Umbilical cord (tissue), 2 donors: ENCODE data around the gene FOXD4L6. TPM values are rescaled to one million over a fixed set of nuclear protein-coding genes. Genes with fewer than 3 reads are reported as not detected.
"Not testable (repeated sequence)": the region's sequence is repeated elsewhere in the genome, so short reads cannot be mapped to it uniquely, and the experiment has no call there.

Experiments
- DNase-seq: peaks from one replicate; pipeline ENCODE4 v3.0.0-alpha.2; 2015; ENCODE audit warnings: low spot score
- total RNA-seq: library from RNA; depleted of rRNA; stranded (reverse); fragments of >200 nt; gene quantifications from one replicate; pipeline ENCODE4 v1.2.3, GENCODE V29; 2014; ENCODE audit warnings: low replicate concordance; ENCODE audit not compliant: insufficient read depth

The FOXD4L6 gene
- total RNA-seq, 1 donor from 2014 or later, result not detected

DNA sequence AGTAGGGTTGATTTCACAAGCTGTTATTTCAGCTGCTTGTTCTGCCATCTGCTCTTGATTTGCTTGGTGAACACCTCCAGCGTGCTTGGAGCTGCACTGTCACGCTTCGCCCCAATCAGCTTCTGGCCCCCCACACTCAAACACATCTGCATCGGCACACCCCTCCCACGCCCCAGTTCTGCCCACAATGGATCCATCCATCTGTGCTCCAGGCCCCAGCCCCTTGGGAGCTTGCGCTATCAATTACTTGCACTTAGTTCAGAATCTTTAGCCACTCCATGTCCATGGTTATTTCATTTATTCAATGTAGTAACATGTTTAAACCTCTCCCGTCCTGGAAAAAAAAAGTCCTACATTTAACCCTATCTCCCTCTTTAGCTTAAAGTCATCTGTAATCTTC, 28.0 kb downstream of the FOXD4L6 start:
- not testable (repeated sequence) for DNase-seq

DNA sequence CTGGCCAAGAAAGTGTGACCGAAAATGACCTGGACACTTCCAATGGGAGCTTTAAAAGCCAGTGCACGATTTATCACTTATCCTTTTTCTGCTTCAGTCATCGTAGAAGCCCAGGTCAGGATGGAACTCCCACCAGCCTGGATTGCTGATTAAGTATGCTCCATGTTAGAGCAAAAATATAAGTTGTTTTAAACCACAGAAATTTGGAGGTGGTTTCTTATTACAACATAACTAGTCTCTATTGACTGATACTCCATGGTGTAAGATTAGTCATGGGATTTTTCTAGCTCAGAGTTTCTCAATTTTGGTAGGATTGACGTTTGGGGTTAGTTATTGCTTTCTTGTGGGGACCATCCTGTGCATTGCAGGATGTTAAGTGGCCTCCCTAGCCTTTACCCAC, 29.7 kb downstream of the FOXD4L6 start:
- DNase-seq, result not testable (repeated sequence)

DNA sequence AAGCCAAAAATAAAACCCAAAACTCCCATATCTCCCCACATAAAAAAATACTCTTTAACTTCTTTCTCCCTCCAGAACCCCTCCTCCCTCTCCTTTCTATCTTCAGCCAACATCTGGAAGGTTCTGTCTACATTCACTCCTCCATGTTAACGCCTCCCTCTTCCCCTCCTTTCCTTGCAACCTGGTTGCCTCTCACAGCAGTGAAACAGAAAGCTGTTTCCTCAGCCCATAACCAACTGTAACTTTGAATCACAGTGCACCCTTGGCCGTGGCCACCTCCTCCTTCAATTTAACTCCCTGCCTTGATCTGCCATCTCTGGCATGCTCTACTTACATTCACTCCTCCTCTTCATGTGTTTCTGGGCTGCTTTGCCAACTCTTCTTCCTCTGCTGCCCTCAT, 33.4 kb downstream of the FOXD4L6 start:
- DNase-seq, result not testable (repeated sequence)

DNA sequence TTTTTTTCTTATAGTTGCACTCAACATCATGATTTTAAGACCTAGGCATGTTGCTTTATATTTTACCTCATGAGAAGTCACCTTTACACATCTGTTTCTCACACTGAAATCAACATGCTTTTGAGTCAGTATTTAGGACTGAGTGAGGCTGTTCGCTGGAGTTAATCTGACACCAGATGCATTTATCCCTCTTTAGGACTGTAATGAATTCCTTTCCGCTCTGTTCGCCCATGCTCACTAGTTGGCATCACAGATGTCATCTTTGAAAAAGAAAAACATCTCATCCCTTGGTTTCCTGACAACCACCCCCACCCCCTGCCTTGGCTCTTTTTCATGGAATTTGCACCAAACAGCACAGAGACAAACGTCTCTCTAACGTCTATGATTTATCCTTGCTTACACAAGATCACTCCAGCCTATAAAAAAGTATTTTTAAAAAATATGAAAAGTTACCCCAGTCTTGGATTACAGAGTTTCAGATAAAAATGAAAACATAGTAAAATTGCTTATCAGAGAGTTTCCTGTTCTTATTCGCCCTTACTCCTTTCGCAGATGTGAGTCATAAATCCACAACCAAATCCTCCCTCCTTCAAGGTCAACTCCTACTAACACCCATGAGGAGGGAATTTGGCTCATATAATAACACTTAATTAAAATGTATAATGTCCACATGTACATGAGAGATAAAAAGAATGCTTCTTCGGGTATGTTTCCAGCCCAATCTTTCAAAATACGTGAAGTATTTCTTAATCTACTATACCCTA, 34.3 kb downstream of the FOXD4L6 start:
- peak; percentile 50 for DNase-seq

DNA sequence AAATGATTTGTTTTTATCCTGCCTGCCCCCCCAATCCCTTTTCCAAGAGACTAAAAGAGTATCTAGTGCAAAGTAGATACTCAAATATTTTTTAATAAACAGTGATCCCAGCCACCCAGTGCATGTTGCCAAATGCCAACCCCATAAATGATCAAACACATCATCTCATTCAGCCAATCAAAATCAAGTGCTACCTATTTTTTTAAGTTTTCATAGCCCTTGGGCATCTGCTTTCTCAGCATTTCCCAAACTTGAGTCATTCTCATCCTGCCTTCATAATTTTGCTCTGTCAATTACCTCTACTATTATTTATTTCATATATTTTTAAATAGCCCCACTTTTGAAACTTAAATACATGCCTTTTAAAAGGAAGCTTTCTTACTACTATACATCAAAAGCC, 37.6 kb downstream of the FOXD4L6 start:
- not testable (repeated sequence) for DNase-seq

DNA sequence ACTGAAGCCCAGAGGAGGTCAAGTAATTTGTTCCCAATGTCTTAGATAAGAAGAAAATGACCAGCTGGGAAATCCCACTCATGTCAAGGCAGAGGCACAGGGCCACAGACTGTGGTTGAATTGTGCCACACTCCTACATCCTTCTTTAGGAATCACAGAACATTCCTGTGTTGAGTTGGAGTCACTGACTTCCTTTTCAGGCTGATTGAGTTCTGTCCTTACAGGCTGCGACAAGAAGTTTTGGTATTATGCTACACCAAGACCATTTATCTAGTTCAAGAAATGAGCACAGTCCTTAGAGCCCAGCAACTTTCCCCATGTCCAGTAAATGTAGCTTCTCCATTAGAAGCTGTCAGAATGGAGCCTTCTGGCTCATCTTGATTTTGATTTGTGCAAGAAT, 38.1 kb downstream of the FOXD4L6 start:
- DNase-seq, result not testable (repeated sequence)

DNA sequence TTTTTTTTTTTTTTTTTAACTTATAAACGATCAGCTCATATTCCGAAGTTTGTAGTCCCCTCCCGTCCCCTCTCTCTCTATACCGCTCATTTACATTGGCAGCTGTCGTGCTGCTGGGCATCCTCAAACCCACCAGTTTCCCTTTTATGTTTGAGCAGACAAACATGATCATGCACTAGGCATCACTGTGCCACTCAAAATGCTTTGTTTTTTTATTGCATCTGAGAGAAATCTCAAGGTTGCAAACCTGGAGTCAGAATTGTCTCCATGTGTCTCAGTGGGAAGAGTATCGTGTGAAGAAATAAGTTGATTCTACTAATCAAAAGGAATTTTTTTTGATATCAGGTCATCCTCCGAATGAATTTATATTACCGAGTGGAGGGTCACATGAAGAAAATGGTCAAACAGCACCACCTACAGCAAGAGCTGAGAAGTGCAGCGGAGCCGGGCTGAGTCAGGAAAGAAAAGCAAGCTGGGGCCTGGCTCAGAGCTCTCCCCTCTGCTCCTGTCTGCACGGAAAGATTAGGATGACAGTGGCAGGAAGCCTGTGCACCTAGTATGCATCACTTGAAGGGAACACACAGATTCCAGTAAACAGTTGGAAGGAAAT, 39.9 kb downstream of the FOXD4L6 start:
- not testable (repeated sequence) for DNase-seq

DNA sequence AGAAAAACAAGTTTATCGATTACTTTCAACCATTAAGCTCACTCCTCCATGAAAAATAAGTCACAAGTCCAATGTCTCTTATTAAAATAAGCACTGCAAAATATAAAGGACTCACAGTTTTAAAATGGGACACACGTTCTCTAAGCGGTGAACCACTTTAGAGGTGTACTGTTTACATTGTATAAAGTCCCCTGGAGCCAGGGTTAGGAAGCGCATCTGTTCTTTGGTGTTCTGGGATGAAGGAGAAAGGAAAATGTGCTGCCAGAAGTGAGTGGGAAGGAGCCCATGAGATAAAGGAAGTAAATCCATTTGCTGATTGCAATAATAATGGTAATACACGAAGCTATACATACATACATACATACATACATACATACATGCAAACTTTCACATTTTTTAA, 40.6 kb downstream of the FOXD4L6 start:
- DNase-seq, result not testable (repeated sequence)

DNA sequence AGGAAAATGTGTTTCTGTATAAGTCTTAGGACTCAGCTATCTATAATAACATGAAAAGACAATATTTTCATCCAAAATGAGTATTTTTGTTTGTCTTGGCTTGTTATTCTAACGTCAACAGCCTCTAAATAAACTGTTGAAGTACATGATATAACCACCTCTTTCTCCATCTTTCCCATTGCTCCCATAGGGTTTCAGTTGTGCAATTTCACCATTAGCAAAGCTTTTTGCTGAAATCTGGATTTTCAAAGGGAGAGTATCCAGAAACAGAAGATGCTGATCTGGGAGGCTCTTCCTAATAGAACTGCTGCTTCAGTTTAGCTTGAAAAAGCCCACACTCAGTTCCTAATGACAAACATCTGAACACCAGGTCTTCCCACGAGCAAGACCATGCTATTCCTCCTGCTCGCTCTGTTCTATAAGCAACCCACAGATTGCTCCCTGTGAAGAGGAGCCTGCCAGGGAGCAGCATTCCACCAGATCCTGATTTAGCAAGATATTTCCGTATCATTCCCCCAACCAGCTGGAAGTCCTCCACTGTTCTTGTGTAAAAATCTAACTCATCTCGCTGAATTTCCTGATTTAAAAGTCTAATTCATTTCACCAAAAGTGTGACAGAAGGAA, 41.2 kb downstream of the FOXD4L6 start:
- peak; percentile 61 for DNase-seq

DNA sequence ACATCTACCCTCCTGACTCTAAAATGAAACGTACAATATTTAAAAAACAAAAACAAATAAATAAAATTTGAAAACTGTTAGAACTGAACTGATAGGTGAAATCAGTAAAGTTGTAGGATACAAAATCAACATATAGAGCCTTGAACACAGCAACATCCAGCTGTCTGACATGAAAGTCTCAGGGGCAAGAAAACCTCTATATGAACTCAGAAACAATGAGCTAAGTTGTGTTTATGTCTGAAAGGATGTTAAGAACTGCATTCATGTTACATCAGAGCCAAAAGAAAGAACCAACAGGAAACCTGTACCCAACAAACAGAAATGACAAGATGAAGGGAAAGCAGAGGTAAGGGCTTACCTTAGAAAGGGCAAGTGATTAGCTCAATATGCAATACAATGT, 41.8 kb downstream of the FOXD4L6 start:
- not testable (repeated sequence) for DNase-seq

DNA sequence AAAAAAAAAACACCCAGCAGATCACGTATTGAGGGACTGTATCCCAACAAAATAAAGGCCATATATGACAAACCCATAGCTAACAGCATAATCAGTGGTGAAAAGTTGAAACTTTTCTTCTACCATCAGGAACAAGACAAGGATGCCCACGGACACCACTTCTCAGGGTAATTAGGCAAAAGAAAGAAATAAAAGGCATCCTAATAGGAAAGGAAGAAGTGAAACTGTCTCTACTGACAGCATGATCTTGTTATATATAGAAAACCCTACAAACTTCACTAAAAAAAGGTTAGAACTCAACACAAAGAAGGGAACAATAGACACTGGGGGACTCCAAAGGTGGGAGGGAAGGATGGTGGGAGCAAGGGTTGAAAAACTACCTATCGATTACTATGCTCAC, 42.3 kb downstream of the FOXD4L6 start:
- DNase-seq, result not testable (repeated sequence)

DNA sequence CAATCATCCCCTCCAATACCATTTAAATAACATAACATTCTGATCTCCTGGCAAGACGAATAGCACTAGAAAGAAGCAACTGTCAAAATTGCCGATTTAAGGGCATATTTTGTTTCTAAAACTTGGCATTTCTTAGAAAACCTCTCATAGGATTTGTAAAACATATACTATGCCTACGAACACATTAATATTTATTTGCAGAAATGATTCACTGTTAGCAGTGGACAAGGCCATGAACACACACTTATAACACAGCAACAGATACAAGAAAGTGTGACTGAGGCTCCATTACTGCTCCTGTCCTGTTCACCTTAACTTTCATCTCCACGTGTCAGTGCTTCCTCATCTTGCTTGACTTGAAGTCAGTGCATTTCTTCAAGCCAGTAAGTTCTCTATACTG, 46.1 kb downstream of the FOXD4L6 start:
- not testable (repeated sequence) for DNase-seq

DNA sequence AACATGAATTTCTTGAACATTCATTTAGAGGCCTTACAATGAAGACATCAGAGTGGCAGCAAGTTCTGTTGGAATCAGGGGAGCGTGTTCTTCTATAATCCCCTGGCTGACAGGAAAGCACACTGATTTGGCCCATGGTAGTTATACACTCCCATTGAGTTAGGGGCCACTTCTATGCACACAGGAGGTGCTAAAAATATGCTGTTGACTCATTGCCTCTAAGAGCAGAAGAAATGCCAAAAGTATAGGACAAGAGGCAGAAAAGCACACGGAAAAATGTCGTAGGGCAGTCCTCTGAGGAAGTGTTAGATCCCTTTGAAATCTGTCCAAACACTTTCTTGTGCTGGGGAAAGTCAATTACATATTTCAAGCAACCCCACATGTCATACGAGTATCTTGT, 49.0 kb downstream of the FOXD4L6 start:
- DNase-seq, result not testable (repeated sequence)

DNA sequence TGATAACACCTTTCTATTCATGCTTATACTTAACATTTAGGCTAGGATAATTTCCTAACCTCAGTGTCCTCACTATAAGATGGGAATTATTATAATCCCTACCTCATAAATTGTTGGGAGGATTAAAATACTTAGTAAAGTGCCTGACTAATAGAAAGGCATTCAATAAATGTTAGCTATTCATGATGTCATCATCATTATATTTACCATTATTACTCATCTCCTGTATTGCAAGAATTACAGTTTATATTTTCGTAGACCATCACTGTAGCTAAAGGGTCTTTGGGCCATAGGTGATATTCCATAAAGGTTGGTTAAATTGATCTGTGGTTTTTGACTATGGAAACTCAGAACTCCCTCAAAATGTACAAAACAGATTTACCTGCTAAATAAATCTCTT, 50.9 kb downstream of the FOXD4L6 start:
- DNase-seq, result not testable (repeated sequence)

Other genes with a start within 250 kb of the FOXD4L6 start
- 10.1 TPM for gene ZNG1F, start 60.6 kb upstream of the FOXD4L6 start, total RNA-seq